NCI-H2227 (cell line): ENCODE results near the gene CPEB3.
"Not testable (repeated sequence)": the region's sequence is repeated elsewhere in the genome, so short reads cannot be mapped to it uniquely, and the experiment has no call there.

Source experiments
- DNase-seq: peaks from one replicate; lab custom pipeline; 2025; ENCODE audit not compliant: unreplicated experiment; lab: John Stamatoyannopoulos, UW

Gene CPEB3

DNA sequence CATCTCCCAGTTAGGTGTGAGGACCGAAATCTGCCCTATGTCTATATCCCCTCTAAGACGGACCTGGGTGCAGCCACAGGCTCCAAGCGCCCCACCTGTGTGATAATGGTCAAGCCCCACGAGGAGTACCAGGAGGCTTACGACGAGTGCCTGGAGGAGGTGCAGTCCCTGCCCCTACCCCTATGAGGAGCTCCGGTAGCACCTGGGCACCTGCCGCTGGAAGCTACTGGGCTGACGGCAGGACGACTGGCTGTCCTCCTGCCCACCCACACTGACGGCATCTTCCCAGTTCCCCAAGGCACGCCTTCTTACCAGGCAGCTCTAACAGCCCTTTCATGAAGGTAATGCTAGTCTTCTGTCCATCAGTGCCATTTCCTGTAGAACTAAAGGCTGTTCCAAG, 74.3 kb downstream of the CPEB3 start:
- DNase-seq: not testable (repeated sequence)

DNA sequence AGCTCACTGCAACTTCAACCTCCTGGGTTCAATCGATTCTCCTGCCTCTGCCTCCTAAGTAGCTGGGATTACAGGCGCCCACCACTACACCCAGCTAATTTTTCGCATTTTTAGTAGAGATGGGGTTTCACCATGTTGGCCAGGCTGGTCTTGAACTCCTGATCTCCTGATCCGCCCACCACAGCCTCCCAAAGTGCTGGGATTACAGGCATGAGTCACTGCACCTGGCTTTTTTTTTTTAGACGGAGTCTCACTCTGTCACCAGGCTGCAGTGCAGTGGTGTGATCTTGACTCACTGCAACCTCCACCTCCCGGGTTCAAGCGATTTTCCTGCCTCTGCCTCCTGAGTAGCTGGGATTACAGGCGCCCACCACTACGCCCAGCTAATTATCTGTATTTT, 75.7 kb downstream of the CPEB3 start:
- DNase-seq: not testable (repeated sequence)

GRCh38 chr10:92213049-92213448, 77.8 kb downstream of the CPEB3 start:
- DNase-seq: no peak

DNA sequence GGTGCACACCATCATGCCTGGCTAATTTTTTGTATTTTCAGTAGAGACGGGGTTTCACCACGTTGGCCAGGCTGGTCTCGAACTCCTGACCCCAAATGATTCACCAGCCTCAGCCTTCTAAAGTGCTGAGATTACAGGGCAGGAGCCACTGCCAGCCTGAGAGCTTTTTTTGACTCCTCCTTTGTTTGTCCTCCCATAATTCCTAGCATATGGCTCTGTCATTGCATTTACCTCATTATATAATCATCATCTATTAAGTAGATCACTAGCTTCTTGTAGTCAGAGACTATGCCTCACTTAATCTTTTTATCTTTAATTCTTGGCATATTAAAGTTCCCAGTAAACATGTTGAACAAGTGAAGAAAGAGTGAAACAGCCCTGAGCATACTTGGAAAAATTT, 82.1 kb downstream of the CPEB3 start:
- DNase-seq: no peak

DNA sequence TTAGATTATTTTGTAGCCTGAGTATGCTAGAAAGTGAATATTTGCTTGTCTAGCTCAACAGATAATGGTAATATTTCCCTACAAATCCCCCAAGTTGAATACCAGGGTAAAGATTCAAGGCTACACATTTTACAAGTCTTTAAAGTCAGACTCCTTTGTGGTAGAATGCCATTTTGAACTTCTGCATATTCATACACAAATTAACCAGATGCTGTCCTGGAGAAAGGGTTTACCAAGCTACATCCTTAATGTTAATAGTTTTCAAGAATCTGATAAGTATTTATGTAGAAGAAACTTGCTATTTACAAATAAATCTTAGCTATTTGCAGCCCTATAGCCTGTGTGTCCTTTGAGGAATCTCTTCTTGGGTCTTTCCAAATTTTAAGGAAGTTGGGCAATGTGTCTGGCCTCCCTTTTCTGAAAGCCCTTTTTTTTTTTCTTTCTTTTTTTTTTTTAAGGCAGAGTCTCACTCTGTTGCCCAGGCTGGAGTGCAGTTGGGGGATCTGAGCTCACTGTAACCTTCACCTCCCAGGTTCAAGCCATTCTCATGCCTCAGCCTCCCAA, 82.6 kb downstream of the CPEB3 start:
- DNase-seq: no peak

- no peak for DNase-seq
These were observed 83.8 kb downstream of the CPEB3 start for GRCh38 chr10:92207061-92207460.

DNA sequence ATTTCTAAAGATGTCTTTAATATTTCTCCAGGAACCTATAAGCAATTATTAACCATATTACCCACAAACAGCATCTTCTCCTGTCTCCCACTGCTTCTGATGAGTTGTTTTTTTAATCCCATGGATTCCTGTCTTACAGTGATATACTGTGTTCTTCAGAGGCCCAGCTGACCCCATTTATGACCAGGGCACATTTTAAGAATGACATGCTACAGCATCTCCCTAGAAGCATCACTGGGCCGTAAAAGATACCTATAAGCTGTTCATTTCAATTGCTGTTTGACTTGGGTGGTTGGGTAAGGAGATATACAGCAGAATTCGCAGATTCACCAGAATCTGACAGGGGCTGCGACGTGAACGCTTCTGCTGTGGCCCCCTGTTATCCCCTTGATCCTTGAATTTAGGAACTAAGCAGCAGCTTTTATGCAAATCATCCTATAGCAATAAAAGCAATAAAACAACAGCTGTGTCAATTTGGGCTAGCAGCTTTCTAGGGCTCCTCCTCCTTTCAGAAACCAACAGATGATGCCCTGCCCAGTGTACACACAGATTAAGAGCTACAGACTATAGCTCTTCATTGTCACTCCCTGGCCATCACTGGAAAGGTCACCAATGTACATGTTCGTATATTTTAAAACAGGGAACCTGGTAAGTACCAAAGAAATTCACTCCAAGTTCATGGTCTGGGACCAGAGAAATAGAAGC, 86.8 kb downstream of the CPEB3 start:
- DNase-seq: no peak

DNA sequence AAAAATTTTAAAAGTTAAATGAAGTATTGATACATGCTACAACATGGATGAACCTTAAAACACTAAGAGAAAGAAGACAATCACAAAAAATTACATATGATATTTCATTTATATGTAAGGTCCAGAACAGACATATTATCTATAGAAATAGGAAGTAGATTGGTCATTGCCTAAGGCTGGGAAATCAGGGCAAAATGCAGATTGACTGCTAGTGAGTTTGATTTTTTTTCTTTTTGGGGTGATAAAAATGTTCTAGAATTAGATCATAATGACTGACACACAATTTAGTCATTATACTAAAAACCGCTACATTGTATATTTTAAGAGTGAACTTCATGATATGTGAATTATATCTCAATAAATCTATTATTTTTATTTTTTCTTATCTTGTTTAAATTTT, 88.3 kb downstream of the CPEB3 start:
- DNase-seq: no peak

- peak; percentile 4 for DNase-seq
These were observed 90.3 kb downstream of the CPEB3 start for GRCh38 chr10:92200564-92200963.

- DNase-seq: no peak
These were observed 103.8 kb downstream of the CPEB3 start for GRCh38 chr10:92187101-92187500.

DNA sequence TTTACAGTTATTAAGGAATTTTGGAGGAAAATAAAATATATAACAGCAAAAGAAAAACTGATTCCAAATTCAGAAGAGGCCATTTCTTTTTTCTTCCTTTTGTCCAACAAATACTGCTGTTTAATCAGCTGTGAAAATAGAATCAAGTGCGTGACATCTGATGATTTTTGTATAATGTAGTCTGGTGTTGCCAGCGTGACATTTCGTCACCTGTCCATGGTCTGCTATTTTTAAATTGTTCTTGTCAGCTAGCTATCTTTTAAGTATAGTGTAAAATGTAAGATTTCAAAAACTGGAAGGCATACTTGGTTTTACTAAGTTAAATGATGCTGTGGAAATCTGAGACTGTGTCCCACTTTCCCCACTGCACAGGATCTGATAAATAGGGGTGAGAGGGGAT, 105.9 kb downstream of the CPEB3 start:
- DNase-seq: no peak

DNA sequence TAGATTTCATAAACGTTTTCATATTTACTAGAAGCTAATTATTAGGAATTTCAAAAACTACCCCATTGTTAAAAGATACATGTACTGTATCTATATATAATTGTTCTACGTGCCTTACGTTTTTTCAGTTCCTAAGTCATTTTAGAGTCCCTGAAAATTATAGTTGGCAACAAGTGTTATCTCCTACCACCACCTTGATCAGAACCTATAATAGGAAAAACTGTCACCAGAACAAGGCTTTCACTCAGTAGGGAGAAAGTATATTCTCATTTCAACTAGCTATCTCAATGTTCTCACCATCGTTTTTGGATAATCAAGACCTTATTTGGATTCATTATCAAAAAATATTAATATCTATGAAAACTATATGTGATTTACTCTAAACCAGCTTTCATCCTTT, 107.7 kb downstream of the CPEB3 start:
- no peak for DNase-seq

- DNase-seq: no peak
These were observed 109.3 kb downstream of the CPEB3 start for GRCh38 chr10:92181575-92181974.

- no peak for DNase-seq
These were observed 110.5 kb downstream of the CPEB3 start for GRCh38 chr10:92180399-92180798.

GRCh38 chr10:92177546-92177945, 113.3 kb downstream of the CPEB3 start:
- DNase-seq: no peak

- DNase-seq: no peak
These were observed 115.7 kb downstream of the CPEB3 start for GRCh38 chr10:92175164-92175563.

- DNase-seq: no peak
These were observed 116.9 kb downstream of the CPEB3 start for GRCh38 chr10:92173996-92174395.

DNA sequence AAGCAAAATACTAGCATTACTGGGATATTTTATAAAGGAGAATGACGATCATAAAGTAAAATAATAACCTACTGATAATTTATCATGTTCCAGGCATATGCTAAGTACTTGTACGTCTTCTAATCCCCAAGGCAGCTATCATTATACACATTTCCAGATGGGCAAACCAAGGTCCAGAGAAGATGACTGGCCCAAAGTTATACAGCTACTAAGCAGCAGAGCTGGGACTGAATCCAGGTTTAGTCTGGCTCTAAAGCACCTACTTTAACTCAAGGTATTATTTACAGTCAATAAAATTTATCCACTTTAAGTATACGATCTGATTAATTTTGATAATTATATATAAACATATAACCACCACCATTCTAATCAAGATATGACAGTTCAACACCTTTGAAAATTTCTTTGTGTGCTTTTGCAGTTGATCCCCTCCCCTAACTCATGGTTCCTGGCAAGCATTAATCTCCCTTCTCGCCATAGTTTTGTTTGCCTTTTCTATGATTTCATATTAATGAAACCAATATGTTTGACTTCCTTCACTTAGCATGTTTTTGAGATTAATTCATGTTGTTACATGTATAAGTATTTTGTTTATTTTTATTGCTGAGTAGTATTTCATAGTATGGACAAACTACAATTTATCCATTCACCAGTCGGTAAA, 126.7 kb downstream of the CPEB3 start:
- DNase-seq: no peak

DNA sequence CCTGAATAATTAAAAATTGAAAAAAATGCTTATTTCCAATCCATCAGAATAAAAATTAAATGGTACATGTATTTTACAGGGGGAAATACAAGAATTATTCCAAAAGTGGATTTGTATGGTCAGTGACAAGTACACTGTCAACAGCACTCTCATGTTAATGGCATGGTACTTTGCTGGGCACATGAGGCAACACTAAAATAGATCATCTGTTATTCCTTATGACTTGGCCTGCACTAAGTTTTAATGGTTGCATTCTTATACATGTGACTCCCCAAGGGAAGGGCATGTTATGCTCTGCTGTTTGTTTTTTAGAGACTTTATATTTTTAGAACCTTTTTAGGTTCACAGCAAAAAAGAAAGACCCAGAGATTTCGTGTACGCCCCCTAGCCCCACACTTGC, 128.3 kb downstream of the CPEB3 start:
- no peak for DNase-seq

DNA sequence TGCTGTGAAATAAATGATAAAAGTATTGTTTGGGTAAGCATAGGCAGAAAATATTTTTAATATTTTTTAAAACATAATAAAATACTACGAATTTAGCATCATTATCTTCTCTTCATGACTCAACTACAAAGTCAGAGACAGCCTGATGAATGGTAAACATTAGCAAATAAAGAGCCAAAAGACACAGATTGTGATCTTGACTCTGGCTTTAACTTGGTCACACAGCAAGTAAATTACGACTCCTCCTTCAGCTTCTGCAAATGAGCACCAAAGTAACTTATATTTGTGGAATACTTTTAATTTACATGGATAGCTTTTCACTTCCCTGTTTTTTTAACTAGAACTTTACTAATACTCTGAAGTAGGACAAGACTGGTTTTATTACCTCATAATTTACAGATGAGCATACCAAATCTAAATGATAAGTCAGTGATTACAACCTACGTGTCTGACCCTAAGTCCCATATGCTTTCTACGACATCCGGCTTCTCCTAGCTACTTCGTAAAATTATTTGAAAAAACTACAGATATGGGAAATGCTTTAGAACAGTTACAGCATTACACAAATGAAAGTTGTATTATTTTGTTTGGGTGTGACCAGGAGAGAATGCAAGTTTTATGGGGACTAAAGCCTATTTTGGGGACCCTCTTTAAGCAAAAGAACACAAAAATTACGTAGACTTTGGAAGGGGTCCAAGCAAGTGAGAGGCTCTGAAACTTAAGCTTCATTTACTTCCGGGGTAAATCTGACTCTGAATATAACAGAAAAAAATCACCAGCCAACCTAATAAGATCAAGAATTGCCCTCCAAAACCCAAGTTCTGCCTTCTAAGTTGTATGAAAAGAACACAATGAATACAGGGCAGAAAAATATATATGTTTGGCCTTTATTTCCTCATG, 133.8 kb downstream of the CPEB3 start:
- DNase-seq: no peak

DNA sequence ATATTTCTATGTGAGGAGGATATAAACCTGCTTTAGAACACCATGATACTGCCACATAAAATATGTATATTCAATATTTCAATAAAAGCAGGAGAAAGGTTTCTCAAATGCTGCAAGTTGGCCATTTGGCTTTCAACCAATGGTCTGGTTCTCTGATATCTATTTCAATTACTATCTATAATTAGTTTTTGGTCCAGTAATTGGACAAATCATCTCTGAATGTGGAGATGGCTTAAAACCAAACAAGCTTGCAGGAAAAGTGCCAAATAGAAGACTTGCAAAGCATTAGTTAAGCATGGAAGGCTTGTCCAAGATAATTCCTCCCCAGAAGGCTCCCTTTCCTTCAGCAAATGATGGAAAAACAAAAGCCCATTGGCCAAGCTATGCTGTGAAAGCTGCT, 140.1 kb downstream of the CPEB3 start:
- DNase-seq: no peak

DNA sequence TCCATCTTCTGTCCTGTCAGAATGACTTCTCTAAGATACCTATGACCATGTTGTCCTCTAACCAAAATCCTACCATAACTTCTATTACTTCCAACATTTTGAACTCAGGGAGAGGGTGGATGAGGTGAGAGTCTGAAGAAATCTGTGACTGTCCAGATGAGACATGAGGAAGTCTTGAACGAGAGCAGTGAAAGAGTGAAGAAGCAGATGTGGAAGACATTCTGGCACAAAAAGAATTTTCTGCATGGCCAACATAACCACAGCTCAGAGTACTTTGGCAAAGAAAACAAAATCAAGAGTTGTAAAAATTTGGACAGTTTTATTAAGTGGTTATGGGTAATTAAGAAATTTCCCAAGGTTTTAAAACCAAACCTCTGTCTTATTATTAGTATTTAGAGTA, 141.6 kb downstream of the CPEB3 start:
- DNase-seq: no peak
